ENCODE results near the gene ENDOU. TPM values are rescaled to one million over a fixed set of nuclear protein-coding genes. Genes with fewer than 3 reads are reported as not detected.

Gene ENDOU
- polyA plus RNA-seq, 2 donors, result 101 to 139 TPM

DNA sequence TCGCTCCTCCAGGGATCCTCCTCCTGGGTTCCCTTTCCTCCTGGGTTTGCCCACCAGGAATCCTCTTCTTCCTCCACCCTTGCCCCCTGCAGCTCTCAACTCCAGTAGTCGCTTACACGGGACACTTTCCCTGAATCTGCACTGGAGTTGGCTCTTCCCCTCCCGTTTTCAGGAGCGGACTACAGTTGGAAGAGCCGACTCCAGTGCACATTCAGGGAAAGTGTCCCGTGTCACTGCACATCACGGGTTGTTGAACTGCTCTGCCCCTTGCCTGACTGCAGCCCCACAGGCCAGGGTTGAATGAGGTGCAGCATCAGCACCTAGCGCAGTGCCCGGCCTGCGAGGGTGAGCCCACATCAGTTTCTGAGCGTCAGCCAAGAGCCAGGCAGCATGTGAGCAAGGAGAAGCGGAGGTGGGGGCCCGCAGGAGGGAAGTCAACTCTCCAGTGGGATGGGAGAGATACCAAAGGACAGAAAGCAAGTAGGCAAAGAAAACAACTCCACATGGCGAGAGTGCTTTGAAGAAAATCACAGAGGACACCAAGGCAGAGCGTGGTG lies 20.3 kb upstream of the ENDOU start:
- Histone ChIP-seq H3K27me3 (ENCODE audit: control insufficient read depth in 1 of 2, insufficient read depth in 2 of 2, low read length in 2 of 2) (no peaks in the 10 kb centered on the region), H3K27ac (ENCODE audit: low read depth in 2 of 2, low read length in 1 of 2) (peak overlapping the region in 1 of 2 donors; percentile 5), H3K4me1 (ENCODE audit: control insufficient read depth in 2 of 2, insufficient read depth in 2 of 2, low read length in 1 of 2) (peaks cover 0 to 8% of the 10 kb centered on the region in 2 donors), H3K4me3 (ENCODE audit: low read depth in 1 of 2, low read length in 2 of 2) (no peak overlapping the region), H3K9me3 (ENCODE audit: control insufficient read depth in 2 of 2, insufficient read depth in 1 of 2, low read depth in 1 of 2, low read length in 1 of 2) (no peaks in the 10 kb centered on the region), H3K36me3 (ENCODE audit: control insufficient read depth in 2 of 2, insufficient read depth in 2 of 2, low read length in 1 of 2) (peaks cover 0 to 24% of the 10 kb centered on the region in 2 donors)
- WGBS, 2 donors, result 84 to 85% methylated on average over 16 of the region's 16 CpGs

- H3K9me3 ChIP-seq (ENCODE audit: control insufficient read depth in 2 of 2, insufficient read depth in 1 of 2, low read depth in 1 of 2, low read length in 1 of 2), result no peaks in the 10 kb centered on the region
- 86 to 89% methylated on average over 8 of the region's 8 CpGs for WGBS, 2 donors
- H3K36me3 ChIP-seq (ENCODE audit: control insufficient read depth in 2 of 2, insufficient read depth in 2 of 2, low read length in 1 of 2), result peaks cover 0 to 17% of the 10 kb centered on the region in 2 donors
- no peak overlapping the region for H3K27ac ChIP-seq (ENCODE audit: low read depth in 2 of 2, low read length in 1 of 2)
- H3K4me1 ChIP-seq (ENCODE audit: control insufficient read depth in 2 of 2, insufficient read depth in 2 of 2, low read length in 1 of 2), result peaks cover 3 to 8% of the 10 kb centered on the region in 2 donors
- no peak overlapping the region for H3K4me3 ChIP-seq (ENCODE audit: low read depth in 1 of 2, low read length in 2 of 2)
- no peaks in the 10 kb centered on the region for H3K27me3 ChIP-seq (ENCODE audit: control insufficient read depth in 1 of 2, insufficient read depth in 2 of 2, low read length in 2 of 2)
These were observed 19.6 kb upstream of the ENDOU start for GRCh38 chr12:47744778-47745436.

- H3K27me3 ChIP-seq (ENCODE audit: control insufficient read depth in 1 of 2, insufficient read depth in 2 of 2, low read length in 2 of 2), result no peaks in the 10 kb centered on the region
- H3K27ac ChIP-seq (ENCODE audit: low read depth in 2 of 2, low read length in 1 of 2), result no peak overlapping the region
- H3K4me1 ChIP-seq (ENCODE audit: control insufficient read depth in 2 of 2, insufficient read depth in 2 of 2, low read length in 1 of 2), result peaks cover 3 to 8% of the 10 kb centered on the region in 2 donors
- H3K9me3 ChIP-seq (ENCODE audit: control insufficient read depth in 2 of 2, insufficient read depth in 1 of 2, low read depth in 1 of 2, low read length in 1 of 2), result no peaks in the 10 kb centered on the region
- no peak overlapping the region for H3K4me3 ChIP-seq (ENCODE audit: low read depth in 1 of 2, low read length in 2 of 2)
- H3K36me3 ChIP-seq (ENCODE audit: control insufficient read depth in 2 of 2, insufficient read depth in 2 of 2, low read length in 1 of 2), result peaks cover 0 to 12% of the 10 kb centered on the region in 2 donors
- WGBS, 2 donors, result 42 to 44% methylated on average over 10 of the region's 10 CpGs
These were observed 18.8 kb upstream of the ENDOU start for GRCh38 chr12:47744005-47744651.

DNA sequence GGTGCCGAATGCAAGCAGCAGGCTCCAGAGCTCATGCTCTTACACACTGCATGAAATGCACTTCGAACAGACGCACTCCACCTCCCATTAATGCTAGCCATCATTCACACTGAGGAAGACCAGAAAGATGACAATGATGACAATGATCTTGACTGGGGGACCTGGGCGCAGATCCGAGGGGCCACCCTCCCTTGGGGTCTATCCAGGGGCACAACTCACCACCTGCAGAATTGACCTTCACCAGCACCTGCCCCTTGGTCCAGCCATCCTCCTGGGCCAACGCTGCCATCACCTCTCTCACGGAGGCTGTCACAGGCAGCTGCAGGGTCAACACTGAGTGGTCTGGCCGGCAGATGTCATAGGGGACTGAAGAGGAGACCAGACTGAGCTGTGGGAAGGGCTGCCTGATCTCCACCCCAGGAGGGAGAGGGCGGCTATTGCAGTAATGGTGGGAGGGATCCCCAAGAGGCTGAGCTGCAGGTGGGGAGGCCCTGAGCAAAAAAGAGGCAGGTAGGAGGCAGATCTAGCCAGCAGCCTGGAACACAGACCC lies 18.1 kb upstream of the ENDOU start:
- peaks cover 0 to 12% of the 10 kb centered on the region in 2 donors for H3K36me3 ChIP-seq (ENCODE audit: control insufficient read depth in 2 of 2, insufficient read depth in 2 of 2, low read length in 1 of 2)

DNA sequence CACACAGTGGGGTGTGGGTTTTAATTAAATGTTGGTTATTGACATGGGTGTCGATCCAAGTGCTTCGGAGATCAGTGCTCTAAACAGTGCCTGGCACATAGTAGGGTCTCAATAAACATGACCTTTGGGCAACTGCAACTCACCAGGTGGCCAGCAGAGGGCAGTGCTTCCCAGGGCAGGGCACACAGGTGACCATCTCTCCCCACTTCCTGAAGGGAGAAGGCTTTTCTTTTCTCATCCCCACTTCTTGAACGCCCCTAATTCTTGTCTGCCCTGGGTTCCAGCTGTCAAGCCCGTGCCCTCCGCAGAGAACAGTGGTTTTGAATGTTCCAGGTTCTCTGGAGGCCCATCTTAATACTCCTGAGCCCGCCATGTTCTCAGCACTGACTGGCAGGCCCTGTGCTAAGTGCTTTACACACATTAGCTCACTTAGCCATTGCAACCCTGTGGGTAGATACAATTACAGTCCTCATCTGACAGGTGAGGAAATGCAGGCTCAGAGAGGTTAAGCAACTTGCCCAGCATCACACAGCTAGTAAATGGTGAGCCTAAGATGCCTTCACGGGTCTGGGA lies 17.0 kb upstream of the ENDOU start:
- no peak overlapping the region for H3K27ac ChIP-seq (ENCODE audit: low read depth in 2 of 2, low read length in 1 of 2)
- WGBS, 2 donors, result 64 to 65% methylated on average over 7 of the region's 7 CpGs

More for the DNA sequence above, 18.1 kb upstream of the ENDOU start:
- no peaks in the 10 kb centered on the region for H3K9me3 ChIP-seq (ENCODE audit: control insufficient read depth in 2 of 2, insufficient read depth in 1 of 2, low read depth in 1 of 2, low read length in 1 of 2)
- no peak overlapping the region for H3K27ac ChIP-seq (ENCODE audit: low read depth in 2 of 2, low read length in 1 of 2)
- 78 to 85% methylated on average over 9 of the region's 9 CpGs for WGBS, 2 donors
- H3K4me3 ChIP-seq (ENCODE audit: low read depth in 1 of 2, low read length in 2 of 2), result no peak overlapping the region
- H3K27me3 ChIP-seq (ENCODE audit: control insufficient read depth in 1 of 2, insufficient read depth in 2 of 2, low read length in 2 of 2), result no peaks in the 10 kb centered on the region
- peaks cover 3 to 8% of the 10 kb centered on the region in 2 donors for H3K4me1 ChIP-seq (ENCODE audit: control insufficient read depth in 2 of 2, insufficient read depth in 2 of 2, low read length in 1 of 2)

GRCh38 chr12:47741340-47741703 lies 16.0 kb upstream of the ENDOU start:
- Histone ChIP-seq H3K4me1 (ENCODE audit: control insufficient read depth in 2 of 2, insufficient read depth in 2 of 2, low read length in 1 of 2) (peaks cover 9 to 15% of the 10 kb centered on the region in 2 donors), H3K27me3 (ENCODE audit: control insufficient read depth in 1 of 2, insufficient read depth in 2 of 2, low read length in 2 of 2) (no peaks in the 10 kb centered on the region), H3K9me3 (ENCODE audit: control insufficient read depth in 2 of 2, insufficient read depth in 1 of 2, low read depth in 1 of 2, low read length in 1 of 2) (no peaks in the 10 kb centered on the region), H3K36me3 (ENCODE audit: control insufficient read depth in 2 of 2, insufficient read depth in 2 of 2, low read length in 1 of 2) (no peaks in the 10 kb centered on the region), H3K4me3 (ENCODE audit: low read depth in 1 of 2, low read length in 2 of 2) (no peak overlapping the region), H3K27ac (ENCODE audit: low read depth in 2 of 2, low read length in 1 of 2) (no peak overlapping the region)
- 18 to 27% methylated on average over 4 of the region's 4 CpGs for WGBS, 2 donors

More for the DNA sequence above, 17.0 kb upstream of the ENDOU start:
- Histone ChIP-seq H3K36me3 (ENCODE audit: control insufficient read depth in 2 of 2, insufficient read depth in 2 of 2, low read length in 1 of 2) (peaks cover 0 to 4% of the 10 kb centered on the region in 2 donors), H3K27me3 (ENCODE audit: control insufficient read depth in 1 of 2, insufficient read depth in 2 of 2, low read length in 2 of 2) (no peaks in the 10 kb centered on the region), H3K4me1 (ENCODE audit: control insufficient read depth in 2 of 2, insufficient read depth in 2 of 2, low read length in 1 of 2) (peaks cover 8 to 9% of the 10 kb centered on the region in 2 donors), H3K9me3 (ENCODE audit: control insufficient read depth in 2 of 2, insufficient read depth in 1 of 2, low read depth in 1 of 2, low read length in 1 of 2) (no peaks in the 10 kb centered on the region), H3K4me3 (ENCODE audit: low read depth in 1 of 2, low read length in 2 of 2) (no peak overlapping the region)

- Histone ChIP-seq H3K27ac (ENCODE audit: low read depth in 2 of 2, low read length in 1 of 2) (no peak overlapping the region), H3K27me3 (ENCODE audit: control insufficient read depth in 1 of 2, insufficient read depth in 2 of 2, low read length in 2 of 2) (no peaks in the 10 kb centered on the region), H3K9me3 (ENCODE audit: control insufficient read depth in 2 of 2, insufficient read depth in 1 of 2, low read depth in 1 of 2, low read length in 1 of 2) (no peaks in the 10 kb centered on the region), H3K4me3 (ENCODE audit: low read depth in 1 of 2, low read length in 2 of 2) (no peak overlapping the region), H3K4me1 (ENCODE audit: control insufficient read depth in 2 of 2, insufficient read depth in 2 of 2, low read length in 1 of 2) (peaks cover 13 to 21% of the 10 kb centered on the region in 2 donors), H3K36me3 (ENCODE audit: control insufficient read depth in 2 of 2, insufficient read depth in 2 of 2, low read length in 1 of 2) (no peaks in the 10 kb centered on the region)
- WGBS, 2 donors, result 75 to 76% methylated on average over 20 to 21 of the region's 21 CpGs
These were observed 15.5 kb upstream of the ENDOU start for GRCh38 chr12:47740606-47741339.

- no peaks in the 10 kb centered on the region for H3K9me3 ChIP-seq (ENCODE audit: control insufficient read depth in 2 of 2, insufficient read depth in 1 of 2, low read depth in 1 of 2, low read length in 1 of 2)
- no peak overlapping the region for H3K4me3 ChIP-seq (ENCODE audit: low read depth in 1 of 2, low read length in 2 of 2)
- no peaks in the 10 kb centered on the region for H3K36me3 ChIP-seq (ENCODE audit: control insufficient read depth in 2 of 2, insufficient read depth in 2 of 2, low read length in 1 of 2)
- H3K27ac ChIP-seq (ENCODE audit: low read depth in 2 of 2, low read length in 1 of 2), result no peak overlapping the region
- no peaks in the 10 kb centered on the region for H3K27me3 ChIP-seq (ENCODE audit: control insufficient read depth in 1 of 2, insufficient read depth in 2 of 2, low read length in 2 of 2)
- peaks cover 18 to 29% of the 10 kb centered on the region in 2 donors for H3K4me1 ChIP-seq (ENCODE audit: control insufficient read depth in 2 of 2, insufficient read depth in 2 of 2, low read length in 1 of 2)
- 59 to 68% methylated on average over 12 of the region's 12 CpGs for WGBS, 2 donors
These were observed 14.7 kb upstream of the ENDOU start for GRCh38 chr12:47739979-47740378.

- Histone ChIP-seq H3K27me3 (ENCODE audit: control insufficient read depth in 1 of 2, insufficient read depth in 2 of 2, low read length in 2 of 2) (no peaks in the 10 kb centered on the region), H3K4me1 (ENCODE audit: control insufficient read depth in 2 of 2, insufficient read depth in 2 of 2, low read length in 1 of 2) (peaks cover 21 to 33% of the 10 kb centered on the region in 2 donors), H3K9me3 (ENCODE audit: control insufficient read depth in 2 of 2, insufficient read depth in 1 of 2, low read depth in 1 of 2, low read length in 1 of 2) (no peaks in the 10 kb centered on the region), H3K36me3 (ENCODE audit: control insufficient read depth in 2 of 2, insufficient read depth in 2 of 2, low read length in 1 of 2) (no peaks in the 10 kb centered on the region), H3K27ac (ENCODE audit: low read depth in 2 of 2, low read length in 1 of 2) (no peak overlapping the region), H3K4me3 (ENCODE audit: low read depth in 1 of 2, low read length in 2 of 2) (no peak overlapping the region)
- 81 to 87% methylated on average over 3 of the region's 3 CpGs for WGBS, 2 donors
These were observed 14.0 kb upstream of the ENDOU start for GRCh38 chr12:47739297-47739696.

Data from esophagus (tissue), 2 donors.